Testis (tissue), 3 donors: Measurements from ENCODE around the gene INTS4. TPM values are rescaled to one million over a fixed set of nuclear protein-coding genes. Genes with fewer than 3 reads are reported as not detected.
"Not testable (repeated sequence)": the region's sequence is repeated elsewhere in the genome, so short reads cannot be mapped to it uniquely, and the experiment has no call there.

Source experiments
- DNase-seq: peaks from one replicate; pipeline ENCODE4 v3.0.0-alpha.2; 2019
- H3K27ac ChIP-seq, 2 donors: fragments of 200-600 bp; sonication (generic); one replicate each; pipeline ENCODE4 v1.5.1; 2019
- H3K27me3 ChIP-seq: fragments of 200-600 bp; sonication (generic); one replicate; pipeline ENCODE4 v1.5.1; 2019
- H3K36me3 ChIP-seq: fragments of 200-600 bp; sonication (generic); one replicate; pipeline ENCODE4 v1.5.1; 2017; ENCODE audit warnings: low read depth; ENCODE audit errors: missing control alignments
- H3K4me1 ChIP-seq: fragments of 200-600 bp; sonication (generic); one replicate; pipeline ENCODE4 v1.5.1; 2019
- H3K4me3 ChIP-seq, 2 donors: fragments of 200-600 bp; sonication (generic); one replicate each; pipeline ENCODE4 v1.5.1; 2017 to 2019
- H3K9me3 ChIP-seq: fragments of 200-600 bp; sonication (generic); one replicate; pipeline ENCODE4 v1.5.1; 2017
- POLR2A ChIP-seq: fragments of 450-650 bp; IDR thresholded peaks from one replicate; pipeline ENCODE4 v1.6.1; 2017; ENCODE audit warnings: antibody characterized with exemption, mild to moderate bottlenecking, moderate library complexity
- WGBS, 2 donors: methylation state at CpG; one replicate each; pipeline ENCODE4 v1.1.5; 2018; 5-methylcytosine and 5-hydroxymethylcytosine counted together
- intact Hi-C: fragments of 100-400 bp; cut with DNase I; formaldehyde crosslinking; loops from one replicate; pipeline ENCODE4 v1.15.1; 2023; ENCODE audit warnings: low total_unique reads
- polyA plus RNA-seq: library from polyadenylated mRNA; stranded (reverse); fragments of 350-450 nt; fragmentation: Illumina TruSeq; extraction: RNeasy Lipid Tissue Mini Kit (QIAGEN cat#74804); gene quantifications from one replicate; pipeline ENCODE4 v1.2.3, GENCODE V29; 2014; ENCODE audit warnings: low read depth, low replicate concordance; ENCODE audit not compliant: insufficient read depth
- total RNA-seq, 2 donors: library from RNA; depleted of rRNA; stranded (reverse); fragments of >200 nt; gene quantifications; one replicate each; pipeline ENCODE4 v1.2.3, GENCODE V29; 2016
- TF ChIP-seq, protein P1 (sequence below), 3 experiments: fragments of 450-650 bp in 2 of 3; fragments of 200-600 bp in 1 of 3; sonication (generic) in 1 of 3; IDR thresholded peaks; one replicate each; pipeline ENCODE4 v1.5.1; 2016 to 2019; ENCODE audit warnings: antibody characterized with exemption in 3 of 3, mild to moderate bottlenecking in 2 of 3, moderate library complexity in 1 of 3

Gene INTS4
- total and polyA plus RNA-seq, 3 donors from 2014 or later, result 20.2 to 48.2 (median 37.4) TPM

DNA sequence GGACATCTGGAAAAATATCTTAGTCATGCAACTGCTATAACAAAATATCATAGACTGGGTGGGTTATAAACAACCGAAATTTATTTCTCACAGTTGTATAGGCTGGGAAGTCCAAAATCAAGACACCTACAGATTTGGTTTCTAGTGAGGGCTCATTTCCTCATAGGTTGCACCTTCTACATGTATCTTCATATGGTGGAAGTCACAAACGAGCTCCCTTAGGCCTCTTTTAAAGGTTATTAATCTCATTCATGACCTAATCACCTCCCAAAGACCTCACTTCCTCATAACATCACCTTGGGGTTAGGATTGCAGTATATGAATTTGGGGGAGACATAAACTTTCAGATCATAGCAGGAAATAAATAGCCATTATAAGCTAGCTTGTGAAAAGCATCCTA is 85.2 kb downstream of the INTS4 start:
- no peak for DNase-seq
- 88 to 92% methylated on average over 2 of the region's 2 CpGs for WGBS, 2 donors
- Histone ChIP-seq H3K4me3 (no peak overlapping the region), H3K36me3 (no peaks in the 10 kb centered on the region), H3K27ac (no peak overlapping the region), H3K27me3 (no peaks in the 10 kb centered on the region), H3K4me1 (peaks cover under 1% of the 10 kb centered on the region), H3K9me3 (no peaks in the 10 kb centered on the region)
- intact Hi-C loops, result no loop called here
- TF ChIP-seq POLR2A, result no peak
- TF ChIP-seq, protein P1, sequence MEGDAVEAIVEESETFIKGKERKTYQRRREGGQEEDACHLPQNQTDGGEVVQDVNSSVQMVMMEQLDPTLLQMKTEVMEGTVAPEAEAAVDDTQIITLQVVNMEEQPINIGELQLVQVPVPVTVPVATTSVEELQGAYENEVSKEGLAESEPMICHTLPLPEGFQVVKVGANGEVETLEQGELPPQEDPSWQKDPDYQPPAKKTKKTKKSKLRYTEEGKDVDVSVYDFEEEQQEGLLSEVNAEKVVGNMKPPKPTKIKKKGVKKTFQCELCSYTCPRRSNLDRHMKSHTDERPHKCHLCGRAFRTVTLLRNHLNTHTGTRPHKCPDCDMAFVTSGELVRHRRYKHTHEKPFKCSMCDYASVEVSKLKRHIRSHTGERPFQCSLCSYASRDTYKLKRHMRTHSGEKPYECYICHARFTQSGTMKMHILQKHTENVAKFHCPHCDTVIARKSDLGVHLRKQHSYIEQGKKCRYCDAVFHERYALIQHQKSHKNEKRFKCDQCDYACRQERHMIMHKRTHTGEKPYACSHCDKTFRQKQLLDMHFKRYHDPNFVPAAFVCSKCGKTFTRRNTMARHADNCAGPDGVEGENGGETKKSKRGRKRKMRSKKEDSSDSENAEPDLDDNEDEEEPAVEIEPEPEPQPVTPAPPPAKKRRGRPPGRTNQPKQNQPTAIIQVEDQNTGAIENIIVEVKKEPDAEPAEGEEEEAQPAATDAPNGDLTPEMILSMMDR (IDR thresholded peaks at IDR 0.05), result no peak

DNA sequence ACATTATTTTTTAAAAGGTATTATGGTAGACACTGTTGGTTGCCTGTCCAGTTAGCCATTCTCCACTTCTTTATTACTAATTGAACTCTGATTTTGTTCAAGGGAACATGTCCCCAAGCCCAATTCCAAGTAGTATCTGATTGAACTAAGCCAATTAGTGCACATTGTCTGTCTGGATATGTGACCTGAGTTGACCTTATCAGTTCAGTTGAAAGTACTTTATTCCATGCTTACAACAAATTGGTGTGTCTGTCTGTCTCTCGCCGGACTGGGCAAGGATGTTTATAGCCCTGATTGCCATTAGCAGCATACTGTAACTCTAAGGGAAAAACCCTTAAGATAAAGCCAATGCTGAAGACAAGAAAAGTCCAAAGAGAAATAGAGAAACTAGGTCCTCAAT is 85.6 kb downstream of the INTS4 start:
- Histone ChIP-seq H3K4me3 (no peak overlapping the region), H3K27ac (no peak overlapping the region), H3K4me1 (no peaks in the 10 kb centered on the region), H3K36me3 (no peaks in the 10 kb centered on the region), H3K27me3 (no peaks in the 10 kb centered on the region), H3K9me3 (no peaks in the 10 kb centered on the region)
- no peak for DNase-seq
- TF ChIP-seq, protein P1 (IDR thresholded peaks at IDR 0.05), result no peak
- no peak for TF ChIP-seq POLR2A
- intact Hi-C loops, result no loop called here
- WGBS, 2 donors, result 88 to 98% methylated on average over 2 of the region's 2 CpGs

DNA sequence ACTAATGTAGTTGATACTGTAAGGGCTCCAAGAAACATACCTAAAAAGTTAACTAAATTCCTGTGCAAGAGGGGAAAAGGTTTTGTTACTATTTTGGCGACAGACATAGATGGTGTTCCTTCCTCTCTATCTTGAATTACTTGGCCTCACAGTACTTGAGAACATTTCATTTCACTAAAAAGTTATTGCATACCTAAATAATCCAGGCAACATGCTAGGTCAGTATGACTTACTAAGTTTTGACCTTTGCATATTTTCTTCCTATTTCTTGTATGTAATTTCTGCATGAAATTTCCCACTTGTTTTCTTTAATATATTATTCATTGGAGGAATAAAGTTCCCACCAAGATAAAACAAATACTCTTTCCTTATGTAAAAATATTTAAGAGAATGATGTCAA is 99.5 kb downstream of the INTS4 start:
- intact Hi-C loops, H3K36me3 ChIP-seq, H3K27me3 ChIP-seq, H3K4me3 ChIP-seq, H3K9me3 ChIP-seq, DNase-seq, H3K4me1 ChIP-seq, H3K27ac ChIP-seq: not testable (repeated sequence)
- 59 to 70% methylated on average over 1 of the region's 1 CpG for WGBS, 2 donors

DNA sequence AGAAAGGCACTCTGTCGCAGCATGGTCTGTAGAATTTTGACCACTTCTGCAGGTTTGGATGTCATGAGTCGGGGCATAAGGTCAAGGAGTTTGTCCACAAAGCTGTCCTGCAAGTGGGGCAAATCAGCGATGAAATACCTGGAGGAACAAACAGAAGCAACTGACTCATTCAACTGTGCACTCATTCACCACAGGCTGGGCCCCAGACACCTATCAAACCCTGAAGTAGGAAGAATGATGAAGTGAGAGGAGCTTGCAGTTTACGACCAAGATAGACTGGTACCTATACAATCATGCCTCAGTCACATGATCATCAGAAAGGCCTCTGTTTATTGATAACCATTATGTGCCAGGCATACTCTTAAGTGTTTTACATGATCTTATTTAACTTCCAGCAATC is 102.8 kb downstream of the INTS4 start:
- H3K27ac ChIP-seq, H3K4me3 ChIP-seq, intact Hi-C loops, H3K27me3 ChIP-seq, H3K36me3 ChIP-seq, DNase-seq, H3K9me3 ChIP-seq, H3K4me1 ChIP-seq: not testable (repeated sequence)
- WGBS, 2 donors, result 78 to 89% methylated on average over 2 of the region's 4 CpGs

DNA sequence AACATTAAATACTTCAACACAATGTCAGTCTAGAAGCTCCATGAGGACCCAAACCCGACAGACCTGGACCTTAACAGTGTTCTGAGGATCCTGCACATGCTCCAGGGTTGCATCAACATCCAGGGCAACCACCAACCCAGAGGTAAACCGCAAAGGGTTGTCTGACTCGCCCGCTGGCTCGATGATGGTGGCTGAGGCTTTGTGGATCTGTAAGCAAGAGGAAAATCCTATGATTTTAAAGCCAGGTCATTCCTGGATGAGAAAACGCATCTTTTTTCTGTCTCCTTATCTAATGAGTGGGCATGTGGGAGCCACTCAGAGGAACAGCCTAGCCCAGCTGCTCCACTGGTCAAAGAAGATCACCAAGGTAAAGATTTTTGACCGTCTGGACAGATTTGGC is 103.2 kb downstream of the INTS4 start:
- H3K9me3 ChIP-seq, DNase-seq, H3K4me1 ChIP-seq, H3K27me3 ChIP-seq, H3K4me3 ChIP-seq, intact Hi-C loops, H3K36me3 ChIP-seq, H3K27ac ChIP-seq: not testable (repeated sequence)
- WGBS, 2 donors, result 95 to 96% methylated on average over 7 of the region's 7 CpGs

DNA sequence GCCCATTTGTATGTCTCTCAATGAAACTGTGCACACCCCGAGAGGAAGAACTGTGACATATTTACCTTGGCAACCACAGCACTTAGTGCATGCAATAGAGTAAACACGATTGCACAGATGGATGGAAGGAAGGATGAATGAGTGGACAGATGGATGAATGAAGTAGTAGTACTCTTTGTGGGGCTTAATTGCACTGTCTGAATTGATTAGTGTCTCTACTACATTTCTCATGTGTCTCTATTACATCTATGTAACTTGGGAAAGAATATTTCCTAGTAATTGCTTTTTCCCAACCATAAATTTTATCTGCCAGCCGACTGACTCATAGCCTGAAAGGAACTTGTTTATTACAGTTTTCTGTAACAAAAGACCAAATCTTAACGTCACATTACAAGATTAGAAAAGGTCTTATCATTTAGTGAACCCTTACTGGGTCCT is 103.8 kb downstream of the INTS4 start:
- WGBS, 2 donors, result 57 to 61% methylated on average over 4 of the region's 4 CpGs
- DNase-seq, H3K36me3 ChIP-seq, H3K9me3 ChIP-seq, intact Hi-C loops, H3K27me3 ChIP-seq, H3K4me1 ChIP-seq, H3K4me3 ChIP-seq, H3K27ac ChIP-seq: not testable (repeated sequence)

DNA sequence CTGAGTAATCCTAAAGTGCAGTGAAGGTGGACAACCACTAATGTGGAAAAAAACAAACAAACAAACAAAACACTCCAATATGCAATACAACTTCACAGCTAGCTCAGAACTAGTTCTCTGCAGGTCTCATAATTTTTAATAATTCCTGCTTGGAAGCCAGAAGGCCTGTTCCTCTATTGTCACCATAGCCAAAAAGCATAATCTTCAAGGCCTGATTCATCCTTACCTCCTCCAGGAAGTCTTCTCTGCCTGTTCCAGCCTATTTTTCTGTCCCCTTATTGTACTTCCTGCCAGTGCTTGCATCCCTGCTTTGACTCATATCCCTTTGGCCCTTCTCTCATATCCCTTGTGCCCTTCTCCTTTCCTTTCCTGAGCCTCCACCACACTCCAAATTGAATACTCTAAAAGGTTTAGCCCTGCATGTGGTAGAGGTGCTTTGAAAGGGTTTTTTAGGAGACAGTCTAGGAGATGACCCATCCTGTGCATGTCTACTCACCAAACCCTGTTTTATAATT is 104.3 kb downstream of the INTS4 start:
- H3K27me3 ChIP-seq, H3K4me1 ChIP-seq, H3K9me3 ChIP-seq, intact Hi-C loops, DNase-seq, H3K4me3 ChIP-seq, H3K36me3 ChIP-seq, H3K27ac ChIP-seq: not testable (repeated sequence)

DNA sequence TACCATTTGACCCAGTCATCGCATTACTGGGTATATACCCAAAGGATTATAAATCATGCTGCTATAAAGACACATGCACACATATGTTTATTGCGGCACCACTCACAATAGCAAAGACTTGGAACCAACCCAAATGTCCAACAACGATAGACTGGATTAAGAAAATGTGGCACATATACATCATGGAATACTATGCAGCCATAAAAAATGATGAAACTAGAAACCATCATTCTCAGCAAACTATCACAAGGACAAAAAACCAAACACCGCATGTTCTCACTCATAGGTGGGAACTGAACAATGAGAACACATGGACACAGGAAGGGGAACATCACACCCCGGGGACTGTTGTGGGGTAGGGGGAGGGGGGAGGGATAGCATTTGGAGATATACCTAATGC is 105.4 kb downstream of the INTS4 start:
- H3K27ac ChIP-seq, H3K27me3 ChIP-seq, H3K4me3 ChIP-seq, DNase-seq, H3K4me1 ChIP-seq, intact Hi-C loops, H3K36me3 ChIP-seq, H3K9me3 ChIP-seq: not testable (repeated sequence)
- 93 to 97% methylated on average over 5 of the region's 5 CpGs for WGBS, 2 donors
